BLaER1 treated with 17β-estradiol and CSF1 and Interleukin-3, amounts not matched to agents 10 nM and 100 nM (cell line): ENCODE results near the gene TADA3.

Experiments
- H3K27ac ChIP-seq, 11 experiments: shearing (Covaris generic); formaldehyde crosslinking; 2 replicates each; pipeline ENCODE4 v1.8.1; 2022
- H3K27me3 ChIP-seq, 11 experiments: shearing (Covaris generic); formaldehyde crosslinking; 2 replicates each; pipeline ENCODE4 v1.8.1; 2022
- H3K36me3 ChIP-seq, 11 experiments: shearing (Covaris generic); formaldehyde crosslinking; 2 replicates each; pipeline ENCODE4 v1.8.1; 2022
- H3K4me1 ChIP-seq, 10 experiments: shearing (Covaris generic); formaldehyde crosslinking; 2 replicates each; pipeline ENCODE4 v1.8.1; 2022
- H3K4me2 ChIP-seq, 11 experiments: shearing (Covaris generic); formaldehyde crosslinking; 2 replicates each; pipeline ENCODE4 v1.8.1; 2022
- H3K4me3 ChIP-seq, 10 experiments: shearing (Covaris generic); formaldehyde crosslinking; 2 replicates each; pipeline ENCODE4 v1.8.1; 2022
- H3K9ac ChIP-seq, 11 experiments: shearing (Covaris generic); formaldehyde crosslinking; 2 replicates each; pipeline ENCODE4 v1.8.1; 2022
- H3K9me3 ChIP-seq, 11 experiments: shearing (Covaris generic); formaldehyde crosslinking; replicated peaks in 1 of 11; 2 replicates each; pipeline ENCODE4 v1.8.1; 2022
- H4K20me1 ChIP-seq, 11 experiments: shearing (Covaris generic); formaldehyde crosslinking; 2 replicates each; pipeline ENCODE4 v1.8.1; 2022
- Cebpa-rat ChIP-seq, 11 experiments: shearing (Covaris generic); IDR thresholded peaks; 2 replicates each; pipeline ENCODE4 v1.8.1; 2022

TADA3 gene

GRCh38 chr3:9754678-9755077 is 37.6 kb downstream of the TADA3 start:
- no peak for TF ChIP-seq Cebpa-rat (IDR thresholded peaks at IDR 0.05)
- H3K9me3 ChIP-seq, result no peaks in the 10 kb centered on the region
- H3K9ac ChIP-seq, result peak overlapping the region in 7 of 11 experiments; percentile 6 to 29 (median 16); a peak in 6 of 22 replicates
- H3K4me1 ChIP-seq, result peaks cover 41 to 50% (median 44%) of the 10 kb centered on the region in 10 experiments
- peak overlapping the region; percentile 58 to 88 (median 78) for H3K4me2 ChIP-seq
- peaks cover 19 to 60% (median 44%) of the 10 kb centered on the region in 11 experiments; a peak in 21 of 22 replicates for H3K36me3 ChIP-seq
- H3K27ac ChIP-seq, result peak overlapping the region in 9 of 11 experiments; percentile 13 to 60 (median 41); a peak in 11 of 22 replicates
- no peaks in the 10 kb centered on the region for H3K27me3 ChIP-seq
- H4K20me1 ChIP-seq, result no peaks in the 10 kb centered on the region
- peak overlapping the region in 3 of 10 experiments; percentile 2 to 21 (median 6); a peak in 4 of 20 replicates for H3K4me3 ChIP-seq

GRCh38 chr3:9750556-9751411 is 41.5 kb downstream of the TADA3 start:
- Histone ChIP-seq H3K36me3 (peaks cover 32 to 58% (median 47%) of the 10 kb centered on the region in 11 experiments), H3K27ac (peak overlapping the region; percentile 59 to 82 (median 76); a peak in 21 of 22 replicates), H3K4me2 (peak overlapping the region; percentile 91 to 100 (median 97)), H3K9me3 (no peaks in the 10 kb centered on the region), H3K4me3 (peak overlapping the region; percentile 59 to 77 (median 64)), H3K27me3 (no peaks in the 10 kb centered on the region), H3K4me1 (peaks cover 76 to 85% (median 79%) of the 10 kb centered on the region in 10 experiments), H3K9ac (peak overlapping the region; percentile 66 to 82 (median 77)), H4K20me1 (peaks cover 0 to 37% (median 30%) of the 10 kb centered on the region in 11 experiments; a peak in 18 of 22 replicates)
- no peak for TF ChIP-seq Cebpa-rat (IDR thresholded peaks at IDR 0.05)

GRCh38 chr3:9749645-9750555 is 42.4 kb downstream of the TADA3 start, which contains the start of gene OGG1:
Gene OGG1, plus strand, starts transcription at chr3:9749952. Its CDS starts 335 bp downstream, at chr3:9750287.
- H3K4me2 ChIP-seq, result peak within 1 kb of the TSS; percentile 91 to 100 (median 97)
- peak within 1 kb of the TSS; percentile 66 to 82 (median 77) for H3K9ac ChIP-seq
- no peaks in the 10 kb centered on the region for H3K27me3 ChIP-seq
- H3K4me3 ChIP-seq, result peak within 1 kb of the TSS; percentile 59 to 77 (median 64)
- TF ChIP-seq Cebpa-rat (IDR thresholded peaks at IDR 0.05), result no peak
- peaks cover 38 to 61% (median 56%) of the 10 kb centered on the region in 11 experiments for H3K36me3 ChIP-seq
- H3K27ac ChIP-seq, result peak within 1 kb of the TSS; percentile 60 to 82 (median 76)
- H3K4me1 ChIP-seq, result peaks cover 78 to 87% (median 80%) of the 10 kb centered on the region in 10 experiments
- H4K20me1 ChIP-seq, result peaks cover 0 to 46% (median 39%) of the 10 kb centered on the region in 11 experiments; a peak in 18 of 22 replicates
- no peaks in the 10 kb centered on the region for H3K9me3 ChIP-seq

DNA sequence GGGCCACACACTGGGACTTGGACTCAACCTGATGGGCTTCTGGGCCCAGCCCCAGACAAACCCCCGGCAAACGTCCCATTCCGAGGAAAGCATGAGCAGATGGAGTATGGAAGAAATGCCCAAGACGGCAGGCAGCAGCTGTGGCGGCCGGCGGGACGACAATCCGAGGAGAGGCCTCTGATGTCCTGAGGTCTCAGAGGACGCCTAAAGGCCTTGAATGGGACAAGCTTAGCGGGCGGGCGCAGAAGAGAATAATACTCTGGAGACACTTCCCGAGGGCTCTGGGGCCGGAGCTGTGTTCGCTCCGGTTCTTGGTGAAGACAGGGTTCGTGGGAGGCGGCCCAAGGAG is 43.0 kb downstream of the TADA3 start:
- H3K9ac ChIP-seq, result peak overlapping the region; percentile 66 to 82 (median 77)
- no peak for TF ChIP-seq Cebpa-rat (IDR thresholded peaks at IDR 0.05)
- H3K4me3 ChIP-seq, result peak overlapping the region; percentile 59 to 77 (median 64)
- peaks cover 71 to 86% (median 78%) of the 10 kb centered on the region in 10 experiments for H3K4me1 ChIP-seq
- peak overlapping the region; percentile 60 to 82 (median 76) for H3K27ac ChIP-seq
- H4K20me1 ChIP-seq, result peaks cover 0 to 52% (median 44%) of the 10 kb centered on the region in 11 experiments; a peak in 18 of 22 replicates
- H3K4me2 ChIP-seq, result peak overlapping the region; percentile 91 to 100 (median 97)
- H3K27me3 ChIP-seq, result no peaks in the 10 kb centered on the region
- peaks cover 44 to 67% (median 62%) of the 10 kb centered on the region in 11 experiments for H3K36me3 ChIP-seq
- H3K9me3 ChIP-seq, result no peaks in the 10 kb centered on the region

- TF ChIP-seq Cebpa-rat (IDR thresholded peaks at IDR 0.05), result no peak
- Histone ChIP-seq H3K9me3 (no peaks in the 10 kb centered on the region), H4K20me1 (peaks cover 0 to 65% (median 57%) of the 10 kb centered on the region in 11 experiments; a peak in 19 of 22 replicates), H3K36me3 (peaks cover 57 to 80% (median 74%) of the 10 kb centered on the region in 11 experiments), H3K27ac (no peak overlapping the region), H3K9ac (no peak overlapping the region), H3K27me3 (no peaks in the 10 kb centered on the region), H3K4me3 (no peak overlapping the region), H3K4me1 (peaks cover 67 to 81% (median 75%) of the 10 kb centered on the region in 10 experiments), H3K4me2 (peak overlapping the region in 10 of 11 experiments; percentile 91 to 100 (median 98); a peak in 12 of 22 replicates)
Measured at GRCh38 chr3:9748031-9748430, 44.2 kb downstream of the TADA3 start.

DNA sequence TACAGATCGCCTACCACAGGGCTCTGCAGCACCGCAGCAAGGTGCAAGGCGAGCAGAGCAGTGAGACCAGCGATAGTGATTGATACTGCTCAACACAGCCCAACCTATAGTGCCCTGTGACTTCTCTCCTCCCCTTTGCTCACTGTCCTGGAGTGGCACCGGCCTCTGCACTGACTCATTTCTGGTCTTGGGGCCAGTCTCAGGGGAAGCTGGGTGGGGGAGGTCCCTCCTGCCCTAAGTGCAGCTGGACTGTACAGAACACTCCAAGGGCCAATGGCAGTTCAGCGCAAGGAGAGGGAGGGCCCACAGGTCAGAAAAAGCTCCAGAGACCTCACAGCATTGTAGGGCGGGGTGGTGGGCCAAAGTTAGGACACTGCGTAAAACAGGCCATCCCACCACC is 45.0 kb downstream of the TADA3 start:
- Histone ChIP-seq H4K20me1 (peaks cover 0 to 72% (median 64%) of the 10 kb centered on the region in 11 experiments; a peak in 20 of 22 replicates), H3K9me3 (no peaks in the 10 kb centered on the region), H3K4me3 (no peak overlapping the region), H3K9ac (peak overlapping the region in 5 of 11 experiments; percentile 7 to 55 (median 30); a peak in 3 of 22 replicates), H3K27me3 (no peaks in the 10 kb centered on the region), H3K4me1 (peaks cover 62 to 77% (median 70%) of the 10 kb centered on the region in 10 experiments), H3K27ac (peak overlapping the region in 2 of 11 experiments; percentile 9 to 41; a peak in 3 of 22 replicates), H3K36me3 (peaks cover 64 to 80% (median 76%) of the 10 kb centered on the region in 11 experiments), H3K4me2 (peak overlapping the region in 10 of 11 experiments; percentile 13 to 99 (median 60); a peak in 16 of 22 replicates)
- no peak for TF ChIP-seq Cebpa-rat (IDR thresholded peaks at IDR 0.05)

GRCh38 chr3:9746330-9746729 is 45.9 kb downstream of the TADA3 start:
- H4K20me1 ChIP-seq, result peaks cover 0 to 82% (median 74%) of the 10 kb centered on the region in 11 experiments; a peak in 20 of 22 replicates
- no peak overlapping the region for H3K4me3 ChIP-seq
- peak overlapping the region; percentile 30 to 99 (median 57); a peak in 21 of 22 replicates for H3K4me2 ChIP-seq
- H3K9ac ChIP-seq, result peak overlapping the region in 7 of 11 experiments; percentile 7 to 55 (median 24); a peak in 7 of 22 replicates
- H3K9me3 ChIP-seq, result no peaks in the 10 kb centered on the region
- no peaks in the 10 kb centered on the region for H3K27me3 ChIP-seq
- peak overlapping the region in 2 of 11 experiments; percentile 9 to 22; a peak in 3 of 22 replicates for H3K27ac ChIP-seq
- no peak for TF ChIP-seq Cebpa-rat (IDR thresholded peaks at IDR 0.05)
- H3K4me1 ChIP-seq, result peaks cover 53 to 68% (median 61%) of the 10 kb centered on the region in 10 experiments
- peaks cover 74 to 81% (median 77%) of the 10 kb centered on the region in 11 experiments for H3K36me3 ChIP-seq

DNA sequence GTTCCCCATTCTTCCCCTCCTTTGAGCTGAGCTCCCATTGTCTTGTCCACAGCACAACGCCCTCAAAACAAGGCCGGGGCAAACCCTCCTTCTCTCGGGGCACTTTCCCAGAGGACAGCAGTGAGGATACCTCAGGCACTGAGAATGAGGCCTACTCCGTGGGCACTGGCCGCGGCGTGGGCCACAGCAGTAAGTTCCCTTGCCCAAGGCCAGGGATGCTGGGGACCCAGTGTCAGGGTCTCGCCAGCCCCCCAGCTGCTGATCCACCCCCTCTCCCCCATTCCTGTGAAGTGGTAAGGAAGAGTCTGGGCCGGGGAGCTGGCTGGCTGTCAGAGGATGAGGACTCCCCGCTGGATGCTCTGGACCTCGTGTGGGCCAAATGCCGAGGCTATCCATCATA is 46.8 kb downstream of the TADA3 start:
- Histone ChIP-seq H4K20me1 (peaks cover 5 to 90% (median 82%) of the 10 kb centered on the region in 11 experiments; a peak in 21 of 22 replicates), H3K9me3 (no peaks in the 10 kb centered on the region), H3K4me2 (peak overlapping the region; percentile 30 to 99 (median 57); a peak in 18 of 22 replicates), H3K36me3 (peaks cover 82 to 87% (median 85%) of the 10 kb centered on the region in 11 experiments), H3K9ac (peak overlapping the region in 4 of 11 experiments; percentile 11 to 55 (median 40); a peak in 5 of 22 replicates), H3K4me1 (peaks cover 45 to 59% (median 53%) of the 10 kb centered on the region in 10 experiments), H3K4me3 (no peak overlapping the region), H3K27me3 (no peaks in the 10 kb centered on the region), H3K27ac (no peak overlapping the region)
- TF ChIP-seq Cebpa-rat (IDR thresholded peaks at IDR 0.05), result no peak
